K562 (cell line): ENCODE measurements around the gene PLSCR3. TPM values are rescaled to one million over a fixed set of nuclear protein-coding genes. Genes with fewer than 3 reads are reported as not detected.
A peak's percentile ranks its signal among the peaks of the same experiment; 100 is the strongest.

Source experiments
- ATAC-seq: fragments of 200-7000 bp; cut with Tn5 transposase; 3 replicates; pipeline ENCODE4 v1.9.1; 2020; ENCODE audit warnings: moderate library complexity
- BruUV-seq: library from RNA; stranded (reverse); fragments of 400-500 nt; replicated peaks from 2 replicates; lab custom pipeline; 2021; lab: Mats Ljungman, UMichigan
- CTCF ChIA-PET: fragments of 300-600 bp; formaldehyde crosslinking; extraction: SDS; loops from one replicate; lab custom pipeline; 2021; ENCODE audit warnings: low intra/inter-chr PET ratio; lab: Yijun Ruan, JAX
- POLR2A ChIA-PET: fragments of 300-600, 350-650 bp; sonication (Branson Sonifier 250); formaldehyde crosslinking; extraction: SDS; loops from one replicate; lab custom pipeline; 2021; ENCODE audit warnings: antibody characterized with exemption, inconsistent platforms; lab: Yijun Ruan, JAX
- DNase-seq, 4 experiments: peaks; one replicate each; pipeline versions ENCODE4 v3.0.0 to v3.0.0-alpha.2; 2011 to 2018; ENCODE audit warnings: low spot score in 3 of 4, mixed read lengths in 3 of 4; ENCODE audit errors: extremely low read depth in 1 of 4
- FAIRE-seq: peaks from 2 replicates; lab custom pipeline; 2011; peaks lifted over from hg19 to GRCh38; lab: Jason Lieb, UNC
- H2AFZ ChIP-seq: 2 replicates; pipeline ENCODE4 v1.6.0; 2011; ENCODE audit warnings: low read depth, low read length, control low read depth, inconsistent platforms
- H3K27ac ChIP-seq: fragments of 200-600 bp; 3 replicates; pipeline ENCODE4 v1.8.0; 2011; ENCODE audit warnings: low read depth, mild to moderate bottlenecking, control low read depth, inconsistent platforms, low read length, moderate library complexity, mixed read lengths; ENCODE audit errors: extremely low read depth
- H3K27me3 ChIP-seq, 2 experiments: fragments of 300-600 bp in 1 of 2; 2 replicates in 1 of 2; 3 replicates in 1 of 2; pipeline versions ENCODE4 v1.6.0 to v1.8.0; 2011; ENCODE audit warnings: inconsistent platforms in 2 of 2, low read length in 2 of 2, mild to moderate bottlenecking in 1 of 2, mixed read lengths in 1 of 2, moderate library complexity in 1 of 2; ENCODE audit not compliant: control insufficient read depth in 2 of 2, insufficient read depth in 2 of 2
- H3K36me3 ChIP-seq: fragments of 300-600 bp; 3 replicates; pipeline ENCODE4 v1.8.0; 2011; ENCODE audit warnings: mild to moderate bottlenecking, low read length, inconsistent platforms; ENCODE audit not compliant: control insufficient read depth, insufficient read depth
- H3K4me1 ChIP-seq, 2 experiments: fragments of 200-600 bp in 1 of 2; replicated peaks in 1 of 2; 2 replicates in 1 of 2; 3 replicates in 1 of 2; pipeline versions ENCODE4 v1.5.1 to v1.8.0; 2011; ENCODE audit warnings: inconsistent platforms in 2 of 2, low read length in 2 of 2, mild to moderate bottlenecking in 1 of 2, mixed read lengths in 1 of 2, moderate library complexity in 1 of 2; ENCODE audit not compliant: control insufficient read depth in 2 of 2, insufficient read depth in 2 of 2
- H3K4me2 ChIP-seq: 2 replicates; pipeline ENCODE4 v1.6.1; 2011; ENCODE audit warnings: low read length, control low read depth, inconsistent platforms, mixed read lengths; ENCODE audit not compliant: insufficient read depth
- H3K4me3 ChIP-seq: fragments of 200-600 bp; sonication (generic), shearing (Covaris generic); 2 replicates; pipeline ENCODE4 v1.5.1; 2016; ENCODE audit warnings: control low read depth, inconsistent platforms
- H3K79me2 ChIP-seq: fragments of 200-600 bp; 3 replicates; pipeline ENCODE4 v1.8.0; 2011; ENCODE audit warnings: low read length, inconsistent platforms; ENCODE audit not compliant: control insufficient read depth, insufficient read depth
- H3K9ac ChIP-seq, 2 experiments: 2 replicates each; pipeline versions ENCODE4 v1.6.0 to v1.6.1; 2011; ENCODE audit warnings: low read depth in 2 of 2, low read length in 2 of 2, control low read depth in 1 of 2, inconsistent platforms in 1 of 2, mild to moderate bottlenecking in 1 of 2, mixed read lengths in 1 of 2; ENCODE audit not compliant: insufficient read depth in 1 of 2
- H3K9me1 ChIP-seq: one replicate; pipeline ENCODE4 v1.6.0; 2011; ENCODE audit warnings: inconsistent platforms, mild to moderate bottlenecking, low read length, moderate library complexity; ENCODE audit not compliant: control insufficient read depth, insufficient read depth
- H3K9me3 ChIP-seq: replicated peaks from 2 replicates; pipeline ENCODE4 v1.5.1; 2011; ENCODE audit warnings: low read depth, low read length, inconsistent platforms; ENCODE audit not compliant: control insufficient read depth, insufficient read depth
- H4K20me1 ChIP-seq: replicated peaks from 2 replicates; pipeline ENCODE4 v1.6.1; 2011; ENCODE audit warnings: low read length, inconsistent platforms, mixed read lengths; ENCODE audit not compliant: control insufficient read depth, insufficient read depth
- ASH1L ChIP-seq: fragments of 450-650 bp; IDR thresholded peaks from 2 replicates; pipeline ENCODE4 v1.6.1; 2018; ENCODE audit warnings: borderline replicate concordance, mild to moderate bottlenecking, low read depth; ENCODE audit not compliant: partially characterized antibody
- CREBBP ChIP-seq: IDR thresholded peaks from one replicate; pipeline ENCODE4 v1.6.1; 2012; ENCODE audit warnings: low read depth, mild to moderate bottlenecking, control low read depth, inconsistent platforms, low read length
- CTBP1 ChIP-seq: fragments of 450-650 bp; IDR thresholded peaks from 2 replicates; pipeline ENCODE4 v1.6.1; 2016; ENCODE audit warnings: borderline replicate concordance
- DACH1 ChIP-seq: fragments of 450-650 bp; IDR thresholded peaks from 2 replicates; pipeline ENCODE4 v1.6.1; 2018; ENCODE audit not compliant: partially characterized antibody
- FOXM1 ChIP-seq, 2 experiments: fragments of 450-650 bp in 1 of 2; sonication (generic) in 1 of 2; formaldehyde crosslinking in 1 of 2; IDR thresholded peaks; 2 replicates each; pipeline versions ENCODE4 v1.6.1 to v1.9.0; 2017 to 2022; ENCODE audit warnings: low read depth in 2 of 2, mild to moderate bottlenecking in 2 of 2, missing genetic modification reagents in 1 of 2, moderate library complexity in 1 of 2
- MEIS2 ChIP-seq: fragments of 450-650 bp; IDR thresholded peaks from 2 replicates; pipeline ENCODE4 v1.6.1; 2014; ENCODE audit warnings: mild to moderate bottlenecking; ENCODE audit not compliant: partially characterized antibody
- NFYB ChIP-seq: IDR thresholded peaks from 2 replicates; pipeline ENCODE4 v1.6.1; 2011; ENCODE audit warnings: mild to moderate bottlenecking, moderate library complexity; ENCODE audit not compliant: insufficient read length; ENCODE audit errors: extremely low read depth
- SPI1 ChIP-seq: IDR thresholded peaks from 2 replicates; pipeline ENCODE4 v1.6.1; 2011; ENCODE audit warnings: low read depth, low read length, control low read depth, borderline replicate concordance
- STAT5B ChIP-seq: fragments of 250-450 bp; sonication (Bioruptor Pico); IDR thresholded peaks from 2 replicates; pipeline ENCODE4 v1.8.0; 2021; ENCODE audit warnings: mild to moderate bottlenecking, inconsistent platforms
- TRIM24 ChIP-seq, 2 experiments: fragments of 450-650 bp; IDR thresholded peaks; 2 replicates each; pipeline ENCODE4 v1.6.1; 2016
- VEZF1 ChIP-seq: fragments of 200-800 bp; sonication (Bioruptor generic); IDR thresholded peaks from 2 replicates; pipeline ENCODE4 v1.6.1; 2017; ENCODE audit warnings: missing genetic modification characterization, missing compliant biosample characterization
- WGBS: fragments of 100-300 bp; shearing (Covaris generic); methylation state at CpG from one replicate; pipeline ENCODE4 v1.1.6; 2016; ENCODE audit warnings: low coverage, mixed read lengths; ENCODE audit not compliant: insufficient coverage; ENCODE audit errors: missing lambda C conversion rate; 5-methylcytosine and 5-hydroxymethylcytosine counted together
- in situ Hi-C: fragments of 300-500 bp; cut with MboI; formaldehyde crosslinking; loops from 4 replicates; pipeline ENCODE4 v1.15.0; 2018; ENCODE audit warnings: inconsistent platforms, mixed read lengths
- intact Hi-C: fragments of 100-400 bp; cut with micrococcal nuclease; formaldehyde crosslinking; loops from 2 replicates; pipeline ENCODE4 v1.14.2; 2022
- polyA plus RNA-seq, 8 experiments: library from polyadenylated mRNA; depleted of rRNA in 4 of 8; stranded (reverse) in 5 of 8; unstranded in 3 of 8; fragments of >200 nt; fragmentation: Nextera tagmentation in 2 of 8; fragmentation: Illumina TruSeq in 1 of 8; extraction: Ambion mirVana in 2 of 8; extraction: Trizol in 1 of 8; gene quantifications; 2 replicates each; pipeline versions ENCODE4 v1.2.1 to v1.2.3, GENCODE V29; 2011 to 2014; ENCODE audit warnings: inconsistent platforms in 1 of 8, missing spikeins in 1 of 8
- total RNA-seq, 7 experiments: library from RNA; depleted of rRNA in 6 of 7; stranded (reverse); fragments of >200 nt in 6 of 7; fragmentation: Illumina TruSeq in 2 of 7; extraction: Trizol in 2 of 7; gene quantifications; 2 replicates each; pipeline versions ENCODE4 v1.2.1 to v1.2.3, GENCODE V29; 2011 to 2021; ENCODE audit warnings: low replicate concordance in 1 of 7
- TF ChIP-seq, protein P1 (sequence below), 3 experiments: fragments of 200-800 bp in 1 of 3; sonication (Bioruptor generic) in 1 of 3; sonication (generic) in 1 of 3; formaldehyde crosslinking in 1 of 3; IDR thresholded peaks; 2 replicates each; pipeline versions ENCODE4 v1.6.1 to v1.8.0; 2016 to 2022; ENCODE audit warnings: mild to moderate bottlenecking in 2 of 3, missing compliant biosample characterization in 2 of 3, missing genetic modification characterization in 2 of 3, missing genetic modification reagents in 1 of 3
- TF ChIP-seq, protein P2 (sequence below): sonication (generic); formaldehyde crosslinking; IDR thresholded peaks from 2 replicates; pipeline ENCODE4 v1.9.0; 2022; ENCODE audit warnings: mild to moderate bottlenecking, missing genetic modification reagents

PLSCR3 gene
- total and polyA plus RNA-seq, 9 of the 15 experiments (the other 6 are each of a cell fraction or from before 2014, with no cell fraction given): 3.2 to 16.8 (median 4.5) TPM

- ATAC-seq (peak; percentile 68), DNase-seq (peak in 1 of 4 experiments; percentile 82), FAIRE-seq (no peak)
- in situ Hi-C loops (no loop called here), intact Hi-C loops (loop anchor here (5.0 kb wide), 2 partner anchors 34 to 79 kb away; partner anchors contain the start of genes FGF11, POLR2A, SLC35G6 and TMEM102)
- TF ChIP-seq CREBBP (no peak), DACH1 (peak; percentile 25), SPI1 (no peak), ASH1L (no peak), CTBP1 (no peak), MEIS2 (no peak), NFYB (peak; percentile 48), STAT5B (CRISPR knock-in tag) (no peak), VEZF1 (CRISPR knock-in tag) (peak; percentile 64), TRIM24 (IDR thresholded peaks at IDR 0.05) (no peak), FOXM1 (IDR thresholded peaks at IDR 0.05; ENCODE audit: low read depth) (peak; percentile 22; the same call in 1 of the 2 replicates), FOXM1 (CRISPR knock-in tag; IDR thresholded peaks at IDR 0.05; ENCODE audit: low read depth) (no peak)
- TF ChIP-seq, protein P1, sequence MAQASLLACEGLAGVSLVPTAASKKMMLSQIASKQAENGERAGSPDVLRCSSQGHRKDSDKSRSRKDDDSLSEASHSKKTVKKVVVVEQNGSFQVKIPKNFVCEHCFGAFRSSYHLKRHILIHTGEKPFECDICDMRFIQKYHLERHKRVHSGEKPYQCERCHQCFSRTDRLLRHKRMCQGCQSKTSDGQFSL (CRISPR knock-in tag; IDR thresholded peaks at IDR 0.05): no peak
- TF ChIP-seq, protein P1 (tag; IDR thresholded peaks at IDR 0.05): peak in 1 of 2 experiments; percentile 61; a peak in 1 of 4 replicates
- TF ChIP-seq, protein P2, sequence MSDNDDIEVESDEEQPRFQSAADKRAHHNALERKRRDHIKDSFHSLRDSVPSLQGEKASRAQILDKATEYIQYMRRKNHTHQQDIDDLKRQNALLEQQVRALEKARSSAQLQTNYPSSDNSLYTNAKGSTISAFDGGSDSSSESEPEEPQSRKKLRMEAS: 0 out of 2 replicates have a peak, but pooled peaks have one; percentile 19
- peak overlapping the region; percentile 68 for H3K4me3 ChIP-seq
- no peaks in the 10 kb centered on the region for H3K9me3 ChIP-seq
- 0% methylated on average over 10 of the region's 13 CpGs for WGBS
- peaks cover 11 to 25% of the 10 kb centered on the region in 2 experiments; a peak in 3 of 5 replicates for H3K4me1 ChIP-seq
- H3K4me2 ChIP-seq: peak overlapping the region; percentile 79
- peak overlapping the region; percentile 75 to 85 for H3K9ac ChIP-seq
- H4K20me1 ChIP-seq: no peaks in the 10 kb centered on the region
- POLR2A ChIA-PET: interaction anchor here (0.6 to 1.8 kb wide), 10 partner anchors 11 to 195 kb away, joined by 3 to 23 read pairs (median 4); partner anchors contain the start of genes POLR2A and ZBTB4
- peak overlapping the region; percentile 90 for H2AFZ ChIP-seq
- H3K9me1 ChIP-seq: no peaks in the 10 kb centered on the region
- peak overlapping the region; percentile 69 for H3K27ac ChIP-seq
- no TSS peak for BruUV-seq
- no peaks in the 10 kb centered on the region for H3K27me3 ChIP-seq
- H3K36me3 ChIP-seq: peaks cover 3% of the 10 kb centered on the region; the same call in 1 of the 3 replicates
- peaks cover 8% of the 10 kb centered on the region; the same call in 2 of the 3 replicates for H3K79me2 ChIP-seq
- CTCF ChIA-PET: no interaction called here
Observed at GRCh38 chr17:7403727-7403976, 9.3 kb upstream of the PLSCR3 start.
